ENCODE results near the gene MYOT. TPM values are rescaled to one million over a fixed set of nuclear protein-coding genes. Genes with fewer than 3 reads are reported as not detected.
"Not testable (repeated sequence)": the region's sequence is repeated elsewhere in the genome, so short reads cannot be mapped to it uniquely, and the experiment has no call there.

The MYOT gene
- polyA plus RNA-seq, 5 donors = 0.90 to 8.3 (median 1.2) TPM

DNA sequence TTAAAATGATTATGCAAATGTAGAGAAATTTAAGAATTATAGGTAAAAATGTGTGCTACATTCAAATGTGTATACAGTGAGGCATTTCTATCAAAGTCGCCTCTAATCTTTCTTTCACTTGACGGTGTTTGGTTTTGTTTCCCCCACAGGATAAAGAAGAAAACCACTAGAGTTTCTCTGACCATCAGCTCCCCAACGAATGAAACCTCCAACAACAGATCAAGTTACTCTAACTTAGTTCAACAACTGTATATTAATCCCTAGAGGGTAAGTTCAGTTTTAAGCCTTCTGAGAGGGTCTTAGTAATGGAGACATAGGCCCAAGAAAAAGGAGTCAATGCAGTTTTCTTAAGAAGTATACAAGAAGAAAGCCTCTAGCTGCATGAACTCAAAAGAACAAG lies 11.5 kb upstream of the MYOT start:
- no peak for DNase-seq

DNA sequence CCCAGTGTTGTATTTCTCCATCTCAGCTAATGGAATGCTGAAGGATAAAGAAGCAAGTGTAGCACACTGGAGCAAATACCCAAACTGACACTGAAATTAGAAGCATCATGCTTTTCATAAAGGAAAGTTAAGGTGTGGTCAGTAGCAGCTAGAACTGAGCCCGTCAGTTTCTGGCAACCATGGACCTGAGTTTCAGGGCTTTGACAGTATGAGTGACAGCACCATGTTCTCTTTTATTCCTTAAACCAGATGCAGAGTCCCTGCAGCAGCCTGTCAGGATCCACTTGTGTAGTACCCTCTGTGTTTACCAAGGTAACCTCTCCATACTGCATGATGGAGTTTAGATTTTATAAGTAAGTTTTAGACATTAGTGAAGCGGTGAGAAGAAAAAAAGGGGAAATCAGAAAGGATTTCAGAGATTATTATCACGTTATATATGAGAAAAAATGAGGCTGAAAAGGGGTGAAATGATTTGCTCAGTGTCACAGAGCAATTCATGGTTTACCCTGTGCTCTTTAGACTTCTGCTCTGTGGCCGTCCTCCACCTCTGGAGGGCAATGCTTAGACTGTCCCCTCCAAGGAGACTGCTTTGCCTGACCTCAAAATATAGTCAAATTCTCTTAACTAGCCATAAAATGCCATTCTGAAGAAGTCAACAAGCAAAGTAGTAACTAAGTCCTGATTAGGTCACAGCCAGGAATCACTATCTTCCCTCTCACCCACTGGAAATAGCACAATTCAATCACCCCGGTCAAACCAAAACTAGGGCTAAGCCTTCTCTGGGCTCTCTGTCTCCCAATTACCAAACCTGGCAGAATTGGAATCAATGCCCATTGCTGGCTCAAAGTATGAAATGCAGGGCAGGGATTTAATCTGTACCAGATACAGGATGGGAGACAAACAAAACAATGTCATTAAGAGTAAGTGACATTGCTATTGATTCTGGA lies 10.5 kb upstream of the MYOT start:
- DNase-seq = no peak

DNA sequence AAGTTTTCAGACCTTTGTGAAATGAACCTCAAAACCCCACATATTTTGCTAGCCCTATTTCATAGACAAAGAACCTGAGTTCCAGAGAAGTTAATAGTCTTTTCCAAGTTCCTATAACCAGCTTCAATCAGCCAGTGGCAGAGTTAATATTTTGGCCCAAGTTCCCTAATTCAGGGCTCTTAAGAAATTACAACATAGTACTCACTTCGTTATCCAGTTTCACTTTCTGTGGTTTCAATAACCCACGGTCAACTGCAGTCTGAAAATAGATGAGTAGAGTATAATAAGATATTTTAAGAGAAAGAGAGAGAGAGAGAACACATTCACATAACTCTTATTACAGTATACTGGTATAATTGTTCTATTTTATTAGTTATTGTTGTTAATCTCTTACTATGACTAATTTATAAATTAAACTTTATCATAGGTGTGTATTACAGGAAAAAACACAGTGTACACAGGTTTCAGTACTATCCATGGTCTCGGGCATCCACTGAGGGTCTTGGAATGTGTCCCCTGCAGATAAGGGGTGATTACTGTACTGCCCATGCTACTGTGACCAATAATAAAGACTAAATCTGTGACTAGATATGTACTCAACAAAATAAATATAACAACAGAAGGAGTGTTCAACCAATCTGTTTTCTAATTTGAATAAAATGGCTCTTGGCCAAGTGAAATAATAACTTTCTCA lies 9.3 kb upstream of the MYOT start:
- peak; percentile 17 to 26 for DNase-seq

DNA sequence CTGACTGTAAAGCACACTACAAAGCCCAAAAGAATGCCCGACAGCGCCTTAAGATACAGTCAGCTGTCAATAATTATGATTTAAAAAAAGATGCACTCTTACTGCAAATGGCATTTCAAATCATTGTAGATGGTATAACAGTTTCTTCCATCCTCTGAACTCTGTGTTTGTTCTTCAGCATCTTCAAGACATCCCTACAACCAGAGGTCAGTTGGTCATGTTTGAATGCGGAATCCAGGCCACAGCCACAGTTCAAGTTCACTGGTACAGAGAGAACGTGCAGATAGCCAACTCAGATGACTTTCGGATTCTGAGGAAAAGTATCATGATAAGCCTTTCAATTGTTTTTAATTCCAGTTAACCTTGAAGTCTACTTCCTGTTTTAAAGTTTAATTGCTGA lies 8.7 kb upstream of the MYOT start:
- DNase-seq = no peak

DNA sequence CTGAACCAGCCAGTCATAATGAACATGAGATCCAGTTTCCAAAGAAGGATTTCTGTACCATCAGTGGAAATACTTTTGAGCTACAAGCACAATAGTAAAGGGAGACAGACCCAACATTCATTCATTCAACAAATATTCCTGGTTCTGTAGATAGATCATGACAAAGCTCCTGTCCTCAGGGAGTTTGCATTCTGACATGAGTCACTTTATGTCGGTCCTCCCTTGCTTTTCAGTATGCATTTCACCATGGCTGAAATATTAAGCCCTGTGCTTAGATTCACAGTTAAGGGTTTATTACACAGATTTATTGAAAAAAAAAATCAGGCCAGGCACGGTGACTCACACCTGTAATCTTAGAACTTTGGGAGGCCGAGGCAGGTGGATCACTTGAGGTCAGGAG lies 5.4 kb upstream of the MYOT start:
- no peak for DNase-seq

DNA sequence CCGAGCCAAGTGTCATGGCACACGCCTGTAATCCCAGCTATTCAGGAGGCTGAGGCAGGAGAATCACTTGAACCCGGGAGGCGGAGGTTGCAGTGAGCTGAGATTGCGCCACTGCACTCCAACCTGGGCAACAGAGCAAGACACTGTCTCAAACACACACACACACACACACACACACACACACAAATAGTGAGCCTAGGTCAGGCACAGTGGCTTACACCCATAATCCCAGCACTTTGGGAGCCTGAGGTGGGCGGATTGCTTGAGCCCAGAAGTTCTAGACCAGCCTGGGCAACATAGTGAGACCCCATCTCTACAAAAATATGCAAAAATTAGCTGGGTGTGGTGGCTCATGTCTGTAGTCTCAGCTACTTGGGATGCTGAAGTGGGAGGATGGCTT lies 4.0 kb upstream of the MYOT start:
- not testable (repeated sequence) for DNase-seq

DNA sequence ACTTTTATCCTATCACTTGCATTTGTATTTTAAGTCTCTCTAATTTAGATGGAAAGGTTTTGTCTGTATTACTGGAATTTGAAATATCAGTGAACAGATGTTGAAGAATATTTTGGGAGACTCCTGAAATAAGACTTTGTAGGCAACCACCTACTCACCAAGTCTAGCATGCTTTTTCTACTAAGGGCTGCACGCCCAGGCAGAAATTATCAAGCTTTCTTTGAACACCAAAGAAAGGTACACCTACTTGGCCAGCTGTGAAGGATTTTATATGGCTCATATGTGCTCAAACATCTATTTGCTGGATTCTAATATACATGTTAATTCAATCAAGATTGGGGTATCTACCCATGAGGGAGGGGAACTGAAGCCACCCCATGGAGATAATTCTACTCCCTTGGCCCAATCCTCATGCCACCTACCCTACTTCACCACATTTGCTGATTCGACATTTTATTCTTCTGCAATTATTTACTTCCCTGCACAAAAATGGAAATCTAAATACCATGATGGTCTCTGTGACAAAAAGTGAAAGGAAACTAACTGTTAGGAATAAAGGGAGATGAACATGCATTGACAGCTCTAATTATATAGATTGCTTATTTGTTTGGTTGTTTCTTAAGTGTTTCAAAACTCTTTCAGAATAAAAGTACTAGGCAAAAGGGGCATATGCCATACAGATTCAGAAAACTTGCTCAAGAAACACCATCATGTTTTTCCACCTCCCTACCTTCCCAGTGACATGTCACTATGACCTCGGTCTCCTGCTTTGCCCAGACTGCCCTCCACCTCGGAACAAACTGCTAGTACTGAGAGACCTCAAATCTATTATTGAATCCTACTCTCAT lies 895 bp upstream of the MYOT start:
- no peak for DNase-seq

DNA sequence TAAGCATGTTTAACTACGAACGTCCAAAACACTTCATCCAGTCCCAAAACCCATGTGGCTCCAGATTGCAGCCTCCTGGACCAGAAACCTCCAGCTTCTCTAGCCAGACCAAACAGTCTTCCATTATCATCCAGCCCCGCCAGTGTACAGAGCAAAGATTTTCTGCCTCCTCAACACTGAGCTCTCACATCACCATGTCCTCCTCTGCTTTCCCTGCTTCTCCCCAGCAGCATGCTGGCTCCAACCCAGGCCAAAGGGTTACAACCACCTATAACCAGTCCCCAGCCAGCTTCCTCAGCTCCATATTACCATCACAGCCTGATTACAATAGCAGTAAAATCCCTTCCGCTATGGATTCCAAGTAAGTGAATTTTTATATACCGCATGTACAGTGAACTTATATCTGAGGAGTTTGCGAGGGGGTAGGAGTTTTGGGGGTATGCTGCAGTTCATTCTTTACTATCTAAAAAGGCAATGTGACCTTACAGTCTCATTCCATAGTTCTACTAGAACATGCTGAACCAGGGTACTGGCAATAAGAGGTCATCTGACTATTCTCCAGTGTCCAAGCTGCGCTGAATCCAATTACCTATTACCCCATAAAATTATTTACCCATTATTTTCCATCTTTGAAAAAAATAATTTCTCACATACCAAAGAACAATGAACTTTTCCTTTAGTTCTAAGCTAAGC lies 3.1 kb downstream of the MYOT start:
- DNase-seq = no peak

DNA sequence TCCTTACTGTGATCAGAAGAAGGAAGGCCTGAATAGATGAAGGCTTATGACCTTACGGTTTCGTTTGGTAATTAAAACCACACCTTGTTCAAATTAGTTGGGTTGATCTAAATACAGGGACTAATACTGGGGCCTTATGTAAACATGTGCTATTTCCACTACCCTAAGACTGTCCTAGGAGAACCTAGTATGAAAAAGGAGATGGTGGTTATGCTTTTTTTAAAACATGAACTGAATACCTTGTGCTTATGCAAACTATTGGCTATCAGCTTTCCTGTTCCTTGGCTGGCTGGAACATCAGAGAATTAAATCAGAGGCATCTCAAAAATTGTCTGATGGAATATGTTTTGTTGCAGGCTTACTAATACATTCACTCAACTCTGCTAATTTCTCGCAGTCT lies 3.9 kb downstream of the MYOT start:
- DNase-seq = no peak

DNA sequence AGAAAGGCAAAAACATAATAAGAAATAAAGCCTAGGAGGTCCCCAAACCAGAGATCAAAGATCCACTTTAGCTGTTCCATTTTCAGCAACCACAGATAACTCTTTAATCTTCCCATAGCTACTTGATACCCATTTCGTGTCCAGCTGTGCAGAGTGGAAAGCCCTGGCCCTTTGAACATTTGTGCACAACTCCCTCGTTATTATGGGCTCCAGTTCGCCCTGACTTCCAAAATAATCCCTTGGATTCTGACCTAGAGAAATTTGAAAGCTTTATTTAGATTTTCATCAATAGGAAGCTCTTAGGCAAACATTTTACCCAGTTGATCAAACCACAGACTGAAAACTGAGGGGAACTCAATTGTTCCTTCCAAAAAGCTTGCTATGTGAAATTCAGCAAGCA lies 4.8 kb downstream of the MYOT start:
- no peak for DNase-seq

DNA sequence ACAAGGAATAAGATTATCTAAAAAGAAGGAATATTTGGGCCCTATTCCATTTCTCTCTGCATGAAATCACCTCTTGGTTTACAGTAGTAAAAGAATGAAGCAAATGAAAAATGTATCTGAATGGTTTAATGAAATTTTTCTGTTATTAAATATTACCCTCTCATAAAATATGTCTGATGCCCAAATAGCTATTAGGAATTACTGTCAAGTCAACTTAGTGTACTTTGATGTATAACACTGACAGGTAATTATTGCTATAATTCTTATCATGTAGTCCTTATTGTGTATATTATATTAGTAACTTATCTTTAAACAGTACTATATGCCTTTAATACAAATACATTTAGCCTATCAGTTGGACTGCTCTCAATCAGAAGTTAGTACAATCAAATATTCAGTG lies 8.4 kb downstream of the MYOT start:
- DNase-seq = no peak

DNA sequence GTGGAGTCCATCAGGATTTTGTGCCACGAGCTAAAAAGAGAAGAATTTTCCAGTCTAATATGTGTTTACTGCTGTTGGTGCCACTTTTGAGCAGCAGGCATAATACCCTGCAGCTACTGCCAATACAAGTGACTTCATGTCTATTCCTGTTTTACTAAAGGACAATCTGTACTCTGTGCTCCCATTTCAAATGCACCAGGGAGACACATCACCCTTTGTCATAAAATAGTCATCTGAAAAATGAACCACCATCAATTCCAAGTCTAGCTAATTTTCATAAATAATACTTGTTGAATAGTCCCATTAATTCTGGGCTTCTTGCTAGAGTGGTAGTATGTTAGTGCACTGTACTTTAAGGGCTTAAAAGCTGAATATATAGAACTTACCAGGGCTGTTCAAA lies 12.7 kb downstream of the MYOT start:
- DNase-seq = no peak

DNA sequence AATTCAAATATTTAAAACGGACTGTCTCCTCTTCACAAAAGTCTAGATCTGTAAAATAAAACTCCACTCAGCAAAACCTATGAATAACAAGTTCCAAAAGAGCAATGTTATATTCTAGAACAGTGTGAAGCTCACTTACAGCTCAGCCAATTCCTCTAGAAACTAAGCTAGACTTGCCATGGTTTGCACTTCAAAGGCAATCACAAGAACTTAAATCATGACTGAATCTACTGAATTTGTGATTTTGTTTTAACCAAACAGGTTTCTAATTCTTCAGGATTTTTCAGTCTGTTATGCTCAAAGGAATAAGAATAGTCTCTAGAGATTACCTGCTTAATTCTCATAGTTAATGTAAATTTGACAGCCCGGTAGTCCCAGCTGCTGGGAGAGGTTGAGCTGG lies 20.2 kb downstream of the MYOT start:
- DNase-seq = no peak

DNA sequence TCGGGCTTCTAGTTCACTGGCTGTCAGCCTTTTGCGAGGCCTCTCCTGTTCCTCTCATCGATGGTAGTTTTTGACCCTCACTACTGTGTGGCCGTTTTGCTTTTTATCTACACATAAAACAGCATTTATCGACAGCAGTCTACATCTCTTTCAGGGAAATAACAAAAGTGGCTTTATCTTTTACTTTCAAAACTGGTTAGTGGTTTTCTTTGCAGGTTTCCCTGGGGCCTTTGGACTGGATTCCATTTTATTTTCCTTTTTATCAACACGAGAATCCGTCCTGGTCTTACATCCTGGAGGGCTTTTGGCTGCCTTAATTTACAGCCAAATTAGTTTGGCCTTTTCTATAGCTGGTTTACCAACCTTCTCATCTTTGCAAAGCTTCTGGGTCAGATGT lies 20.8 kb downstream of the MYOT start:
- peak in 1 of 2 donors; percentile 4 for DNase-seq

DNA sequence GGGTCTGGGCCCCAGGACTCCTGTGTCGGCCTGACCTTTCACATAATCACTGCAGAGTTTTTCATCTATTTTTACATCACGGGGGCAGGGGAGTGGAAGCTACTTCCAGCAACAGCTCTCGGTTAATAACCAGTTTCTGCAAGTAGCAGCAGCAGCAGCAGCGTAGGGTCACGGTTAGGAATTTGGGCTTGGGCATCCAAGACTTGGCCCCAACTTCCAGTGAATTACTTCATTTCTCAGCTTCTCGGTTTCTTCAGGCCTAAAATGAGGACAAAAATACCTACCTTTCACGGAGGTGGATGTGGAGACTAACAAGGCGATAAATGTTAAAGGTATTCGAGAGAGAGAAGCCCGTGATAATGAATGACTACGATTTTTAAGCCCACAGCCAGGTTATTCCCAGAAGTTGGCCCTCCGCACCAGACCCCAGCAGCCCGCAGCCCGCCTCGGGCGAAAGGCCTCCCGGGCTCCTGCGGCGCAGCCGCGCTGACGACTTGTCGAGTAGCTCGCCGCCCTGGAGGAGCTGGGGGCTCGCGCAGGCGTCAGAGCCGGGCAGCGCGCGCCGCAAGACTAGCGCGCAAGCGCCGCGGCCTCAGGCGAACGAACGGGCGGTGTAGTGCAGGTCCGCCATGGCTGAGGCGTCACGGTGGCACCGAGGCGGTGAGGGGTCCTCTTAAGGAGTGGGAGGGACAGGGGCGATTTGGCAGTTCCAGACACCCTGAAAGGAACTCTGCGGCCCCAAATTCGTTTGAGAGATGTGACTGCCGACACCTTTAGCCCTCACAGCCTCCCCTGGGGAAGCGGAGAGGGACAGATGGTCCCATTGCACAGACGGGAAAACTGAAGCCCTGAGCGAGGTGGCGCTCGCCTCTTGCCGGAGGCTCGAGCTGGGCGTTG lies 21.5 kb downstream of the MYOT start, which contains the start of gene PKD2L2:
Gene PKD2L2, plus strand, starts transcription at position 595 of the 897 bp plus-strand sequence. Its CDS starts 35 bp downstream, at position 630.
- DNase-seq = peak; percentile 85

DNA sequence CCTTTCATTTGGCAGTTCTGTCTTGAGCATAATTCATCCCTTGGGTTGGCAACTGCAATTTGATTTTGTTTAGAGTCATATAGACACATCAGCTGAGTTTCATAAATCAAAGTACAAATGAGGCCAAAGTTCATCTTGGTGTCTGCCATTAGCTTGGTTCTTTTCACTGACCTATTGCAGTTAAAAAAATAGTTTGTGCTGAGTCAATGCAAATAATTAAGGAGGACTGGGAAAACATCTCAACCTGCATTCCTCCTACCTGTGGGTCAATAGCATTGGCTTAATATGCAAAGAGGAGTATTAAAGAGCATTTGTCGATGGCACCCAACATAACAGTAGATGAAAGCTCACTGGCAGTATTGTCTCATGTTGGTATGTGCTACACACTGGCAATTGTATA lies 23.2 kb downstream of the MYOT start:
- DNase-seq = no peak

DNA sequence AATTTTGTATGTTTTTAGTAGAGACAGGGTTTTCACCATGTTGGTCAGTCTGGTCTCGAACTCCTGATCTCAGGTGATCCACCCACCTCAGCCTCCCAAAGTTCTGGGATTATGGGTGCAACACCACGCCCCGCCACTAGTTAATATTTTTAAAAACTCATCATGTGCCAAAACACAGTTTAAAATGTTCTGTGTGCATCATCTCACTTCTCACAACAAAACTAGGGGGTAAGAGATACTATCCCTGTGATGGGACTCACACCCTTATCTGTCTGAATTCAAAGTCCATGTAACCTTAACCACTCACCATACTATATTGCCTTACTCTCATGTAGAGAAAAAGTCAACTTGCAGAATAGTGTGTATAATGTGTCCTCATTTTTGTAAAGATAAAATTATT lies 24.2 kb downstream of the MYOT start:
- no peak for DNase-seq

DNA sequence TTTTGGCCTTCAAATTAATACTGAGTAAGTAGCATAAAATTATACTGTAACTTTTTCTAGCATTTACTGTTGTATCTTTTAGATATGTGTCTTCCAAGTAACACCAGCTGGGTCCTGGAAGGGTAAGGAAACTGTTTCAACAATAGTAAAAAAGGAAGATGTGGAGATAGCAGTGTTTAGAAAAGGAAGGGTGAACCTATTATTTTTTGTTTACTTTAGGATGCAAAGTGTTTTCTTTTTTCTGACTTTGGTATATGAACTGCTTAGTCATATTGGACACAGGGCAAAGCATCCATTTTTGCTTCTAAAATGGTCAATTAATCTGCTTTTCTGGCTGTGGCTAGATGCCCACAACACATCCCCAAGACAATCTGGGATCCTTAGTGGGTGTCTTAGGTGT lies 26.9 kb downstream of the MYOT start:
- DNase-seq = no peak

DNA sequence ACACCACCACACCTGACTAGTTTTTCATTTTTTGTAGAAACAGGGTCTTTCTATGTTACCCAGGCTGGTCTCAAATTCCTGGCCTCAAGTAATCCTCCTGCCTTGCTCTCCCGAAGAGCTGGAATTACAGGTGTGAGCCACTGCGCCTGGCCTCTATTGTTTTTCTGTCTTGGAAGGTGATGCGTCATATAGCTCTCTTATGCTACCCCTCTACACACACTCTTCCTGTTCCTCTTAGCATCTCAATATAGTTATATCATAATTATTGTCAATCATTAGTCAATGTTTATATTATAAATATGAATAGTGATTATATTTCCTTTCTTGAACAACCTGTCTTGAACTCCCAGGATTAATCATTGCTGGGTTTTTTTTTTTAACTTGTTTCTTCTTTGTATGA lies 28.9 kb downstream of the MYOT start:
- no peak for DNase-seq

DNA sequence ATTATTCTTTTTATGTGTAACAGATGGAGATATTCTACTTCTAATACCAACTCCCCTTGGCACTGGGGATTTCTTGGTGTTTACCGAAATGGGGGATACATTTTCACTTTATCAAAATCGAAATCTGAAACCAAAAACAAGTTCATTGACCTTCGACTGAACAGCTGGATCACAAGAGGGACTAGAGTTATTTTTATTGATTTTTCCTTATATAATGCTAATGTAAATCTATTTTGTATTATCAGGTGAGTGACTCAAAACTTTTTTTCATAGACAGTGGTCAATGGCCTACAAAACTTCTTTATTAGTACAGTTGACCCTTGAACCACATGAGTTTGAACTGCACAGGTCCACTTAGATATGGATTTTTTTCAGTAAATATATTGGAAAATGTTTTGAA lies 31.8 kb downstream of the MYOT start:
- DNase-seq = no peak

Measured in right lung (tissue), 5 donors.